Endometrial microvascular endothelial cells (primary cell): Measurements from ENCODE around the gene COL27A1. TPM values are rescaled to one million over a fixed set of nuclear protein-coding genes. Genes with fewer than 3 reads are reported as not detected.

Source experiments
- in situ Hi-C: cut with HindIII; loops from 2 replicates; pipeline ENCODE4 v1.10.0; 2017; ENCODE audit warnings: low sequenced_read_pairs, low pct_unique_long_range_greater_than_20kb; ENCODE audit errors: inconsistent ontology term
- total RNA-seq: library from RNA; depleted of rRNA; stranded (reverse); fragments of >200 nt; gene quantifications from one replicate; pipeline ENCODE4 v1.2.3, GENCODE V29; 2015; ENCODE audit errors: inconsistent ontology term

COL27A1 gene
- total RNA-seq, 1 donor from 2014 or later: 17.4 TPM

DNA sequence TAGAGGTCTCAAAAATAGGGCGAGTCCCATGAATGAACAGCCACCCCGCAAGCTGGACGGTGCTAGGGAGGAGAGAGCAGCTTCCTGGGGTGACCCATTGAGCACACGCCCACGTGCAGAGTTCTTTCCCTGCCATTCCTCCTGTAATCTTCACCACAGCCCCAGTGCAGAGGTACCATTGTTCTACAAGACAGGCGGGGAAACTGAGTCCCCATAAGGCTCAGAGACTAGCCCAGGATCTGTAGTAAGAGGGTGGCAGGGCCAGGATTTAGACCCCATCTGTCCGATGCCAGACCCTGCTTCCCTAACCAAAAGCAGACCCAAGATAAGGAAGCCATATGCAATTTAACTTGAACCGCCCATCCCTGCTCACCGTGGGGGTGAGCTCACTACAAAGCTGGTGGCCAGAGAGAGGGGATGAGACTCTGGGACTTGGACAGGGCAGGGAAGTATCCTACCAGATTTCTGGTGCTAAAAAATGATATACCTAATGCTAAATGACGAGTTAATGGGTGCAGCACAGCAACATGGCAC lies 130.9 kb downstream of the COL27A1 start:
- in situ Hi-C loops: no loop called here

DNA sequence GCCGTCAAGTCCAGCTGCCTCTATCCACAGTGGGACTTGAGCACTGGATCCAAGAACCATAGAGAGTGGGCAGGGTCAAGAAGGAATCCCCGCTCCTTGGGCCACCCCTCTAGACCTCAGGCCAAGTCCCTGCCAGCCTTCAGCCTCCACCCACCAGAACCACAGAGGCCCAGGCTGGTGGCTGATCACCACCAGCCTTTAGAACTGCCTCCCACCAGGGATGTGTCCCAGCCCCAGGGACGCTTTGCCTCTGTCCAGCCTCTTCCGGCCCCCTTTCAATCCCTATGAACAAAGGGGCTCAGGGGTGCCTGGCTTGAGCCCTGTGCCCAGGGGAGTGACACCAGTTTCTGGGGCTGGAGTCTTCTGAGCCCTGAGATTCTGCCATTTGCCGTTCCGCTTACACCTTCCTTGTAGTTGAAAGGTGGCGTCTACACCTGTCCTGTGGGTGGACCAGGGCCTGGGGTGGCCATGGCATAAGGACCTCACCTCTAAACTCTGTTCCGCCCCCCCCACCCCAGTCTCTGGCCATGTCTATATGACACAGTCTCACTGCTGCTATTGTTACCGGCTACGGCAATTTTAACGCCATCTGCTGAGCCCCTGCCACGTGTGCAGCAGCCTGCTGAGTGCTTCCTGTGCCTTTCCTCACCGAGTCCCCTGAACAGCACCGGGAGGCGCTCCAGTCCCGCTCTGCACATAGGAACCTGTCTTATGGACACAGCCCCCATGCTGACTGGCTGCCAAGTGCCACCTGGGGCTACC lies 131.8 kb downstream of the COL27A1 start:
- in situ Hi-C loops: no loop called here

DNA sequence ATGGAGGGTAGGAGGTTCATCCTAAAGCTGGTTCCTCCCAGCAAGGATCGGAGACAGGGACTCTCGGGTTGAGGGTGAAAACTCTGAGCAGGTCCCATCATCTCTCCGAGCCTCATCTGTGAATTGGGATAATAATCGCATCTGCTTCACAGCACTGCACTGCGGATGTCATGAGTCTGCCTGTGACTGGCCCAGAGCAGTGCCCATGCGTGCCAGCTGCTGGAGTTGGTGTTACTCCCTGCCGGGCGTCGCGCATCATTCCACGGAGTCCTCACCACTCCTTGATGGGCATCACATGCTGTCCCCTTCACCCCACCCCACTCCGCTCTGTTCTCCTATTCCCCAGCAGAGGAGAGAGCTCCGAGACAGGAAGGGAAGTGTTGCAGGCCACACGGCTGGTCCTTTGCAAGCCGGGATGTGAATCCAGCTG lies 132.4 kb downstream of the COL27A1 start:
- in situ Hi-C loops: no loop called here

DNA sequence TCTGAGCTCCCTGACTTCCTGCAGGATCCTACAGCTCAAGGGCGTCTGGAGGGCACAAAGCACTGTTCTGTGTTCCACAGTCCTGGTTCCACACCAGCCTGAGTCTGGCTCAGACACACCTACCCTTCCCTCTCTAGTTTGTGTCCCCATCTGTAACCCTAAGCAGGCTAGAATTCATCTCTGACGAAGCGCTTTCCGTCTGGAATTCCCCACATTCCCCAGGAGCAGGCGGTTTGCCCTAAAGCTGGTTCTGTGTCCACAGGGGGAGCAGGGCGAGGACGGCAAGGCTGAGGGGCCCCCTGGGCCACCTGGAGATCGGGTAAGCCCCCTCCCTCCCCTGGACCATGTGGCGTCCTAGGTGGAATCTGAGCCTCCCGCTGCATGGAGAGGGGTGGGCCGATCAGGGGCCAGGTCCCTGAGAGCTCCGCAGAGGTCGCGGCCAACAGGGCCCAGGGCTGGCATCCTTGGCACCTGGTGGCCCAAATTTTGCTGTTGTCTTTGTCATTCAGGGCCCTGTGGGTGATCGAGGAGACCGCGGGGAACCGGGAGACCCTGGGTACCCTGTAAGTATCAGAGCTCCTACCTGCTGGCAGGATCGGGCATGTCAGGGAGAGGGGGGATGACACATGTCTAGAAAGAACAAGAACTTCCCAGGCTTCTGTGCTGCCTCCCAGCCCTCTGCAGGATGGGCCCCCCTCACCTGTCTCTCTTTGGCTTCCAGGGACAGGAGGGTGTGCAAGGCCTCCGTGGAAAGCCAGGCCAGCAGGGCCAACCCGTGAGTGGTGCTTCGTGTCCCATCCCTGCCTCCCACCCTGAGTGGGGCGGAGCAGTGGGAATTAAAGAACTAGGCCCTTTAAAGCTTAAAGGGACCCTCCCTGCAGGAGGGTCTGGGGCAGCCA lies 133.1 kb downstream of the COL27A1 start:
- in situ Hi-C loops: no loop called here

DNA sequence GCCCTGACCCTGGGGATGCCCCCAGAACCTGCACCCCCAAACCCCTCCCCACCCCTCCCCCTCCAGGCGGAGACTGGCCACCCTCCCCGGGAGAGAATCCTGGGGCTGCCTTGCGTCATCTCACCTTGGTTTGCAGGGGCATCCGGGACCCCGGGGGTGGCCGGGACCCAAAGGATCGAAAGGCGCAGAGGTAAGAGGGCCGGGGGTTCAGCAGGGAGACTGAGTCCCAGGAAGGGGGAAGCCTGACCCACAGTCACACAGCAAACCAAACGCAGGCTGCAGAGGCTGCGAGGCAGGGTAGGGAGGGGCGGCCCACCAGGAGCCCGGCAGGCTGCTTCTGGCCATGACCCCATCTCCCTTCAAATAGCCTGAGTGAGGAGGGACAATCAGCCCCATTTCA lies 133.8 kb downstream of the COL27A1 start:
- in situ Hi-C loops: no loop called here

DNA sequence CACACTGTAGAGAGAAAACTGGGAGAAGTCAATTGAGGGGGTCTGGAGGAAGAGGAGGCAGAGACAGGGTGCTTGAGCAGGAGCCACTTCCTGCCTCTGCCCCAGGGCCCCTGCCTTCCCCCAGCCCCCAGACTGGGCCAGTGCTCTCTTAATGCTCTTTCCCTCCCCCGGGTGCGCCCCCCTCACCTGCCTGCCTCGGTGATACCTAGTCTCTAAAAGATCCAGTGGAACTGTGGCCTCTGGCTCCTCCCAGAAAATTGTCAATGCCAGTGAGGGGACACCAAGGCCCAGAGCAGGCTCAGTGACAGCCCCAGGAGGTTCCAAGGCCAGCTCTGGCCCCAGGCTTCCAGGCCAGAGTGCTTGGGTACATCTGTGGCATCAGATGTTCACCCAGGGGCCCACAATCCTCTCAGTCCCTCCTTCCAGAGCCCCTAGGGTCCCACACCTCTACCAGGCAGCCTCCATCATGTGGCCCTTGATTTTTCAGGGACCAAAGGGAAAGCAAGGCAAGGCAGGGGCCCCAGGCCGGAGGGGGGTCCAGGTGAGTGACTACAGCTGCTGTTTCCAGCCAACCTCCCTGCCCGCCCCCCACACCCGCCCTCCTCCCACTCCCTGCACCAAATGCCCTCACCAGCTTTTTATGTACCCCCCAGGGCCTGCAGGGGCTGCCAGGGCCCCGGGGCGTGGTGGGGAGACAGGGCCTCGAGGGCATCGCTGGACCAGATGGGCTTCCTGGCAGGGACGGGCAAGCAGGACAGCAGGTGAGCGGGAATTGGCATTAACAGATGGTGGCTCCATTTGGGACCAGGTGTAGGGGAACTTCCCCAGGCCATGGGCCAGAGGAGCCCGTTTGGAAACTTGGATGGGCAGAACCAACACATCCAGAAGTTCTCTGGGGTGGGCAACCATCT lies 134.5 kb downstream of the COL27A1 start:
- in situ Hi-C loops: no loop called here

DNA sequence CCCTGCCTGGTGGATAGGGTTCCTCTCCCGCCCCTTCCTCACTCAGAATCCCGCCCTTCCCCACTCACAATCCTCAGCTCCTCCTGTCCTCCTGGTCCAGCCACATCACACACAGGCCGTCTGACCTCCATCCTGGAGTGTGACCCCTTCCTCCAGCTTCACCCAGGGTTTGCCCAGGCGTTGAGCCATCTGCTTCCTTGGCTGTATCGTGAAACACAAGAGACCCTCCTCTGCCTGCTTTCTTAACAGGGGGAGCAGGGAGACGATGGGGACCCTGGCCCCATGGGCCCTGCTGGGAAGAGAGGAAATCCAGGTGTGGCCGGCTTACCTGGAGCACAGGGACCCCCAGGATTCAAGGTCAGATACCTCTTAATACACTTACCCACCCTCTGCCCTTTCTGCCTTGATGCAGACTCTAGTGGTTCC lies 135.2 kb downstream of the COL27A1 start:
- in situ Hi-C loops: no loop called here

DNA sequence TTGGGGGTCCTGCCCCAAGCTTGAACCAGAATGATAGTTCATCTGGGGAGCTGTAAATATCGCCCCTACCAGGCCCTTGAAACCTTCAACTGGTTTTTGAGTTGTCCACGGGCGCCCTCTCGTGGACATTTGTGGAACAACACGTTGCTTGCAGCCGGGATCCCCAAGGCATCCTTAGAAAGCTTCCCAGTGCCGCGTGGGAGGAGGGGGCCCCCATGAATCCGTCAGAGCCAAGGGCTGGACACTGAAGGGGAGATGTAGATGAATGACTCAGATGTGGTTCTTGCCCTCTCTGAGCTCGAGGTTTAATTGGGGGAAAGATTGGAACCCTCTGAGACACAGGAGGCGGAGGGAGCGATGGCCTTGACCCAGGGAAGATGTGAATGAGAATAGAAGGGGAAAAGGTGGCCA lies 135.7 kb downstream of the COL27A1 start:
- in situ Hi-C loops: no loop called here

DNA sequence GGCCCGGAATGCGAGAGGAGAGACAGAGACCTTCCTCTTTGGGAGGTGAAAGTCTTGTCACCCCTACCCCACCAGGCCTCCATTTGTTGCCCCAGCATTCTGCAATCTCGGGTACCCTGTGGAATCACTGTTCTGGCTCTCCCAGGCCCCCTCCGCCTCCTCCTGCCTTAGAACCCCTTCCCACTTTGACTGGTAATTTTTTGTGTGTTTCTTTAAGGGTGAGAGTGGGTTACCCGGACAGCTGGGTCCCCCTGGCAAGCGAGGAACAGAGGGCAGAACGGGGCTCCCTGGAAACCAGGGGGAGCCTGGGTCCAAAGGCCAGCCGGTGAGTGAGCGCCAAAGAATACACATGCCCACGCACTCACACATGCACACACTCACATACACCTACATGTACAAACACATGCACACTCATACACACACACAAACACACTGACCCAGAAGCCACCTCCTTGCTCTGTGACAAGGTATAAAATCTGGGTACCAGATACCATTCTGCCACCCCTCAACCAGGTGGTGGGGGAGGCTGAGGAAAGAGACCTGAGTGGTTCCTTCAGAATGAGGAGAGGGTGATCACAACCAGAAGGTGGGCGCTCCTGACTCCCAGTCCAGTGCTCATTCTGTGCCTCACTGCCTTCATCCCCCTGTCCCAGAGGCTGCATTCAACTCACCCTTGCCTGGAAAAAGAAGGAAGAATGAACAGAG lies 136.7 kb downstream of the COL27A1 start:
- in situ Hi-C loops: no loop called here

DNA sequence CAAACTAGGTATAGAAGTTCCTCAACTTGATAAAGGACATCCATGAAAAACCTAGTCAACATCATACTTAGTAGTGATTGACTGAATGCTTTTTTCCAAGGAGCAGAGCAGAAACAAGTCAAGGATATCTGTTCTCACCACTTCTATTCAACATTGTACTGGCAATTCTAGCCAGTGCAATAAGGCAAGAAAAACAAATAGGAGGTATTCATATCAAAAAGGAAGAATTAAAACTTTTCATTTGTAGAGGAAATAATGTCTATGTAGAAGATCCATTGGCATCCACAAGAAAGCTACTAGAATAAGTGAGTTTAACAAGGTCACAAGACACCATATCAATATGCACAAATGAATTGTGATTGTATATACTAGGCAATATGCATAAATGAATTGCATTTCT lies 139.3 kb downstream of the COL27A1 start:
- in situ Hi-C loops: no loop called here

DNA sequence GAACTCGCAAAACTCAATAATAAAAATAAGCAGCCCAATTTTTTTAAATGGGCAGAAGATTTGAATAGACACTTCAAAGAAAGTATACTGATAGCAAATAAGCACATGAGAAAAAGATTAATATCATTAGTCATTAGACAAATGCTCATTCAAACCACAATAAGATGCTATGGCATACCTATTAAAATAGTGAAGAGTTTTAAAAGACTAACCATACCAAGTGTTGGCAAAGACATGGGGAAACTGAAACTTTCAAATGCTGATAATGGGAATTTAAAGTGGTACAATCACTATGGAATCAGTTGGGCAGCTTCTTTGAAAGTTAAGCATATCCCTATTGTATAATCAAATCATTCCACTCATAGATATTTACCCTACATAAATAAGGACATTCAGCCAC lies 141.0 kb downstream of the COL27A1 start:
- in situ Hi-C loops: no loop called here

DNA sequence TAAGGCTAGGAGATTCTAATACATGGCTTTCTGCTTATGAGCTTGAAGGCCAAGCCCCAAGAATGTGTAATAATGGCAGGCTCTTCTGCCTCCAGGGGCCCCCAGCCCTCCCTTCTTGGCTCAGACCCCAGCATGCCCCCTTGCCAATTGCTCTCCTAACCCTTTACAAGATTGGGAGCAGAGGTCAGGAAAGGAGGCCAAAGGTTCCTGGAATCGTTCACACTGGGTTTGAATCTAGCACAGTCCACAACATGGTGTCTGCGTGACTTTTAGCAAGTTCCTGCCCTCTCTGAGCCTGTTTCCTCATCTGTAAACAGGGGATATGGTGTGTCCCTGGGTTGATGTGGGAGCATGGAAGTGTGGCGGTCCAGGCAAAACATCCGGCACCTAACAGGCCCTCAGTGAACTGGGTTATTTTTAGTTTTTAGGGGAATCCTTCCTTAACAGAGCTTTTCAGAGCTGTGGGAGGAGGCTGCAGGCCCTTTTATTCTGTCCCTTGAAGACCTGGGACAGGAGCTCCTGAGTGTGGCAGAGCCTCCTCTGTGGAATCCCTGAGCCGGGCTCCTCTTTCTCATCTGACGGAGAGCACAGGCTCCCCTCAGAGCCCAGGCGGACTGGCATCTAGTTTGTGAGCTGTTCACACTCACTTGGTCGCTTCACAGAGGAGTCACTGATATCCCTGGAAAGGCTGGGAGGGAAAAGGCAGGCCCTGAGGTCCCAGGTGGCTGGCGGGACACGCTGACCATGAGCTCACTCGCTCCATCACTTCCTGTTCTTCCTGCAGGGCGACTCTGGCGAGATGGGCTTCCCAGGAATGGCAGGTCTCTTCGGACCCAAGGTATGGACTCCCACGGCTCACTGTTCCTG lies 144.2 kb downstream of the COL27A1 start:
- in situ Hi-C loops: no loop called here

DNA sequence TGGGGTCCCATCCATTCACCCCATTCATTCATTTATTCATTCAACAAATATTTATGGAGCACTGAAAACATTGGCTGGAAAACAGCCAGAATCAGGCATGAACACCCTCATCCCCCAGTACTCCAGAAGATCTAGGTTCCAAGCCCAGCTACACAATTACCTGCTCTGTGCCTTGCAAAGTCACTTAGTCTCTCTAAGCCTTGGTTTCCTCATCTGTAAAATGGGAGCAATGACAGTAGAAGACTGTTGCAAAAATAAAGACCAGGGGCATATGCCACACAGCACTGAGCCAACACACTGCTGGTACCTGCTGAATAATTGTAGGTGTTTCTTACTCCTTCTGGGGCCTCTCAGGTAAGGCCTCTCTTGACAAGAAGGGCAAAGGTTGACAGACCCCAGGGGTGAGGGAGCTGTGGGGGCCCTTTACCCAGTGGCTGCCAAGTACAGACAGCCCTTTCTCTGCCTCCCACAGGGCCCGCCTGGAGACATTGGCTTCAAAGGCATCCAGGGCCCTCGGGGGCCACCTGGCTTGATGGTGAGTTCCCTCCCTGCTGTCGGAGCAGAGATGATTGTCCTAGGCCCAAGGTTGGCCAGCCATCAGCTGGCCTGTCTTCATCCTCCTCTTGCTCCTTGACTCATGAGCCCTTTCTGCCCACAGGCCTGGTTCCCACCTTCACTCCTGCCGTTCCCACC lies 145.0 kb downstream of the COL27A1 start:
- in situ Hi-C loops: no loop called here

DNA sequence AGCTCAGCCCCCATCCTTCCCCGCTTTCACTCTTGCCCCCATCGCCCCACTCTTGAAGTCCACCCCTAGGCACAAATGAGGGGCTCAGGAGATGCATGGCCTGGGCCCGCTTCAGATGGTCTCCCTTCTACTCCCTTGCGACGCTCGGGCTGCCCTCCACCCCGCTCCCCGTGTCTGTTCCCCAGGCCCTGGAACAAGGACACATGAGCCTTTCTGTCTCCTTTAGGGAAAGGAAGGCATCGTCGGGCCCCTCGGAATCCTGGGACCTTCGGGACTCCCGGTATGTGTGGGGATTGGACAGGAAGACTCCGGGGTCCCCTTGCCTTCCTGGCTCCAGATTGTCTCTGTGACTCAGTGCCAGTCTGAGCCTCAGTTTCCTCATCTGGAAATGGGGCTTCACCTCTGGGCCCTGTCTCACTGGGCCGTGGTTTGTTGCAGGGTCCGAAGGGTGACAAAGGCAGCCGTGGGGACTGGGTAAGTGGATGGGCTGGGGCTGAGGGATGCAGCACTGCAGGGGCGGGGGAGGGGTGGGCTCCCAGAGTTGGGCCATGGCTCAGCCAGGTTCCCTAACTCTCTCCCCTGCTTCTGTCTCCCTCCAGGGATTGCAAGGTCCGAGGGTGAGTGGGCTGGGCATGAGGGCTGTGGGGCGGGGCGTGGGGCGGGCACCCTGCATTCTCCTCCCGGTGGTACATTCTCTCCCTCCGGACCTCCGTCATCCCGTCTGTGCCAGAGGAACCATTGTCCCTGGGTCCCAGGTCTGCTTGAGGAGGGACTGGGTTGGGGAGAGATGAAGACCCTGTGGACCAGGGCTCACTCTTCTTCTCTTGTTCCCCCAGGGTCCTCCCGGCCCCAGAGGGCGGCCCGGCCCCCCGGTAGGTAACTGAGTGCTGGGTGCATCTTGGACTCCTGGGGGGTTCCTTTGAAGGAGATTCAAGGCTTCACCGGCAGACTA lies 145.8 kb downstream of the COL27A1 start:
- in situ Hi-C loops: no loop called here

DNA sequence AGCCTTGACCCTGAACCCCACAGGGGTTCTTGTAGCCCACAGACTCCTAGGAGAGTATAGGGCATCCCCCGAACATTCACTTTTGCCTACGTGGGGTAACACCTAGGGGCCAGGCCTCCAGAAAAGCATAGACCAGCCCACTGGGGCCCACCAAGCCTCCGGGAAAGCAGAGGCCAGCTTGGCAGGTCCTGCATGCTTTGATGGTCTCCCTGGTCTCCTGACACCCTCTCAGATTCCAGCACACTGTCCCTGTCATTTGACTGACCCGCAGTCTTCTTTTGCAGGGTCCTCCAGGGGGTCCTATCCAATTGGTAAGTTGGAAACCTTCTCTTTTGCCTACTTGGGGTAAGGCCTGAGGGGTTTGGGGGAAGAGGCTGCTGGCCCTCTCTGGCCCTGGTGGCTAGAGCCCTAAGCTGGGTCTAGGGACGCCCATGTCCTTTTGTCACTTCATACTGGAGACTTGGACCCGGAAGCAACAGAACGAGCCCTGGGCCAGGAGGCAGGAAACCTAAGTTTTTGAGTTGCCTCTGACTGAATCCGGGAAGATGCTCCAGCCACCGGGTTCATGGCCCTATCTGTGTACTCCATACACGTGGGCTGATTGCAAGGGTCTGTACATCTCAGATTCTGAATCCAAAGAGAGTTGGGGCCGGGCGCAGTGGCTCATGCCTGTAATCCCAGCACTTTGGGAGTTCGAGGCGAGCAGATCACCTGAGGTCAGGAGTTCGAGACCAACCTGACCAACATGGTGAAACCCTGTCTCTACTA lies 146.6 kb downstream of the COL27A1 start:
- in situ Hi-C loops: no loop called here
